NB4 (cell line): ENCODE data around the gene CCDC71L.

Source experiments
- DNase-seq: peaks from one replicate; pipeline ENCODE4 v3.0.0; 2010; ENCODE audit warnings: low read depth
- H3K4me3 ChIP-seq: one replicate; pipeline ENCODE4 v1.5.1; 2011; ENCODE audit warnings: mild to moderate bottlenecking, low read depth, low read length, moderate library complexity
- CTCF ChIP-seq: IDR thresholded peaks from one replicate; pipeline ENCODE4 v1.5.1; 2012; ENCODE audit warnings: low read depth, low read length
- MAX ChIP-seq: IDR thresholded peaks from 2 replicates; pipeline ENCODE4 v1.6.1; 2011; ENCODE audit warnings: low read depth, low read length
- MYC ChIP-seq: IDR thresholded peaks from 2 replicates; pipeline ENCODE4 v1.6.1; 2011; ENCODE audit warnings: low read depth, low read length
- POLR2A ChIP-seq: IDR thresholded peaks from 2 replicates; pipeline ENCODE4 v1.6.1; 2011; ENCODE audit warnings: mild to moderate bottlenecking; ENCODE audit not compliant: insufficient read length; ENCODE audit errors: extremely low read depth

CCDC71L gene

GRCh38 chr7:106658316-106659165 lies 2.4 kb downstream of the CCDC71L start:
- no peak overlapping the region for H3K4me3 ChIP-seq
- no peak for DNase-seq
- no peak for TF ChIP-seq MYC
- no peak for TF ChIP-seq MAX
- TF ChIP-seq POLR2A: no peak
- TF ChIP-seq CTCF: no peak

DNA sequence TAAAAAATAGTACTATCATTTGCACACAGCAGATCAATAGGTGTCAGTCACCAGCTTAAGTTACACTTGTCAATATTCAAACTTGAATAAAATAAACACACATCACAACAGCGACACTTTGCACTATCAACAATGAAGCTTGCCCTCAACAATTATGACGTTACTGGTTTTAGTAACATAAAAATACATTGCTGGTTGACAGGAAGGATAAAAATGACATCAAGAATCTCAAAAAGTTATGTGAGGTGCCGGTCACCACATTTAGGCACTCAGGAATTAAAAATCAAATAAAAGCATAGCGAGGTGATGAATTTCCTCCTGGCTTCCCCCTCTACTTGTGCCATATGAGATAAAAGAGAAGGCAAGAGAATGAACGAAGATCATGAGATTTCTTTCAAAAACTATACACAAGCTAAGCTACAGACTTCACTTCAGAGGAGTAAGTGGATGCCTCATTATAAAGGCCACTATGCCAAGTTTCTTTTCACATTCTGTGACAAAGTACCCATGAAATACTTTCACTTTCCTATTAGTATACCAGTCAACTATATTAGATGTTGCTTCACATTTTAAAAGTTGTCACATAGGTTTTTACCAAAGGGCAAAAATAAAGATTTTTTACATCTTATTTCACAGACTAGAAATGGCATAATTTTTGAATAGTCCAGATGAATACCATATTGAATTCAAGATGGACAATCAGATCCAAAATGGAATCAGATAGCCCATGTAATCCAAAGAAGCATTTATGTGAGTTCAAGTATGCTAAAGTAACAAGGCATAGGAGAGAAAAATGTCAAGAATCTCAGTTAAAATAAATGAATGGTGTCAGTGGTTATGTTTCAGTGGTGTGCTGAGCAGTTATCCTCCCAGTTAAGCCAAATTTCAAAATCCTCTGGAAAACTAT lies 3.6 kb downstream of the CCDC71L start:
- H3K4me3 ChIP-seq: no peak overlapping the region
- DNase-seq: no peak
- TF ChIP-seq POLR2A: no peak
- no peak for TF ChIP-seq MAX
- no peak for TF ChIP-seq MYC
- no peak for TF ChIP-seq CTCF

DNA sequence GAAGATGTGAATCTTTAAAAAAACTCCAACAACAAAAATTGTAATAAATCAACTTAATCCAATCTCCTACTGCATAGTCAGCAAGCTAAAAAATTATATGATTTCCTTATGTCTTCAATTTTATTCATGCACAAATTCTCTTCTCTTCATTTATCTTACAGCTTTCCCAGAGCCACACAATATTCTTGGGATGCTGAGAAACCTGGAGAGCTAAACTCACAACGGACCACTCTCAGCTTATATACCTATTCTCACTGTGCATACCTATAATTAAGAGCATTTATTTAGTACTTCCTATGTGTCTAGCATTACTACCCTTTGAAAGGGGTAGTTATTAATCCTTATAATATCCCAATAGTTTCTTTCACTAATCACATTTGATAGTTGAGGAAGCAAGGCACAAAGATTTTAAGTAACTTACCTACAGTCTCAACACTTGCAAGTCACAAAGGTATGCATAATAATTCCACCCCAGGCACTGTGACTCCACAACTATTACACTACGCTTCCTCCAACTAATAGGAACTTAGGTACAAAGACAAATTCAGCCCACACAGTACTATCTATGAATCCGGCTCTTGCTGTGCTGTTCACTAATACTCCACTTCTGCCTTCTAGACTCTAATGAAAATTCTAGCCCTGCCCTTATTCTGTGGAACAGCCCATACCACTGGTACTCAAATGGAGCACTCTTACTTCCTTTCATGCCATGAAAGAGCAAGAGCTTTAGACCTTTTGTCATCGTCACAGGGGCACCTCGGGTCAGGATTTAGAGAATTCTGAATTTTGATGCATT lies 5.1 kb downstream of the CCDC71L start:
- no peak for DNase-seq
- TF ChIP-seq MAX: no peak
- TF ChIP-seq MYC: no peak
- TF ChIP-seq CTCF: no peak
- TF ChIP-seq POLR2A: no peak
- no peak overlapping the region for H3K4me3 ChIP-seq

- no peak for DNase-seq
- no peak for TF ChIP-seq POLR2A
- no peak for TF ChIP-seq MAX
- H3K4me3 ChIP-seq: no peak overlapping the region
These were observed 7.5 kb downstream of the CCDC71L start for GRCh38 chr7:106653488-106653887.

- TF ChIP-seq MAX (no peak), CTCF (no peak), MYC (no peak), POLR2A (no peak)
- no peak for DNase-seq
These were observed 8.0 kb downstream of the CCDC71L start for GRCh38 chr7:106652909-106653308.

More at GRCh38 chr7:106652909-106653308, 8.0 kb downstream of the CCDC71L start:
- no peak overlapping the region for H3K4me3 ChIP-seq
